LNCaP clone FGC (cell line): ENCODE data around the gene POC1B.

Experiments used
- DNase-seq: peaks from one replicate; pipeline ENCODE4 v3.0.0-alpha.2; 2011; ENCODE audit warnings: low read depth
- H3K4me3 ChIP-seq: 2 replicates; pipeline ENCODE4 v1.5.1; 2011; ENCODE audit warnings: mild to moderate bottlenecking, low read depth, low read length, control low read depth
- CTCF ChIP-seq: IDR thresholded peaks from 2 replicates; pipeline ENCODE4 v1.5.1; 2012; ENCODE audit warnings: mild to moderate bottlenecking; ENCODE audit not compliant: control insufficient read depth, insufficient read depth; ENCODE audit errors: extremely low read depth

POC1B gene

GRCh38 chr12:89497005-89497404, 28.8 kb downstream of the POC1B start:
- H3K4me3 ChIP-seq, result no peak overlapping the region
- no peak for DNase-seq
- no peak for TF ChIP-seq CTCF

- no peak for DNase-seq
- TF ChIP-seq CTCF, result no peak
- H3K4me3 ChIP-seq, result no peak overlapping the region
Measured at GRCh38 chr12:89494411-89495231, 31.2 kb downstream of the POC1B start.

- TF ChIP-seq CTCF, result no peak
- H3K4me3 ChIP-seq, result no peak overlapping the region
- no peak for DNase-seq
Measured at GRCh38 chr12:89493670-89494302, 32.1 kb downstream of the POC1B start.

- no peak for DNase-seq
- no peak overlapping the region for H3K4me3 ChIP-seq
- TF ChIP-seq CTCF, result no peak
Measured at GRCh38 chr12:89492883-89493282, 33.0 kb downstream of the POC1B start.

GRCh38 chr12:89490922-89491321, 34.9 kb downstream of the POC1B start:
- no peak for DNase-seq
- H3K4me3 ChIP-seq, result no peak overlapping the region
- TF ChIP-seq CTCF, result no peak

GRCh38 chr12:89486264-89486663, 39.6 kb downstream of the POC1B start:
- TF ChIP-seq CTCF, result no peak
- DNase-seq, result no peak
- no peak overlapping the region for H3K4me3 ChIP-seq
